Uterus (tissue), 4 donors: ENCODE measurements around the gene GPR132. TPM values are rescaled to one million over a fixed set of nuclear protein-coding genes. Genes with fewer than 3 reads are reported as not detected.
"Not testable (repeated sequence)": the region's sequence is repeated elsewhere in the genome, so short reads cannot be mapped to it uniquely, and the experiment has no call there.

ENCODE experiments used
- DNase-seq, 2 donors: peaks; one replicate each; pipeline ENCODE4 v3.0.0-alpha.2; 2019 to 2020
- H3K27ac ChIP-seq, 2 donors: fragments of 200-600 bp; sonication (generic); 1 replicate in 1 of 2; 2 replicates in 1 of 2; pipeline ENCODE4 v1.5.1; 2016 to 2018
- H3K27me3 ChIP-seq, 2 donors: fragments of 200-600 bp; sonication (generic); one replicate each; pipeline ENCODE4 v1.5.1; 2018 to 2019; ENCODE audit warnings: control low read depth in 1 of 2
- H3K36me3 ChIP-seq, 2 donors: fragments of 200-600 bp; sonication (generic); one replicate each; pipeline ENCODE4 v1.5.1; 2019; ENCODE audit warnings: control low read depth in 1 of 2
- H3K4me1 ChIP-seq, 2 donors: fragments of 200-600 bp; sonication (generic); one replicate each; pipeline ENCODE4 v1.5.1; 2018 to 2019; ENCODE audit warnings: control low read depth in 1 of 2
- H3K4me3 ChIP-seq, 2 donors: fragments of 200-600 bp; sonication (generic); 1 replicate in 1 of 2; 2 replicates in 1 of 2; pipeline ENCODE4 v1.5.1; 2018 to 2019; ENCODE audit warnings: mild to moderate bottlenecking in 1 of 2
- H3K9me3 ChIP-seq, 2 donors: fragments of 200-600 bp; sonication (generic); one replicate each; pipeline ENCODE4 v1.5.1; 2019; ENCODE audit warnings: control low read depth in 1 of 2
- POLR2A ChIP-seq, 2 donors: fragments of 450-650 bp; IDR thresholded peaks; one replicate each; pipeline ENCODE4 v1.6.1; 2016; ENCODE audit warnings: antibody characterized with exemption in 2 of 2, mild to moderate bottlenecking in 1 of 2, moderate library complexity in 1 of 2
- intact Hi-C: fragments of 100-400 bp; cut with DNase I; formaldehyde crosslinking; loops from one replicate; pipeline ENCODE4 v1.15.1; 2023; ENCODE audit warnings: low total_unique reads
- total RNA-seq, 4 donors: library from RNA; depleted of rRNA in 3 of 4; stranded (reverse); fragments of >200 nt in 3 of 4; gene quantifications; one replicate each; pipeline versions ENCODE4 v1.1.0 to v1.2.4, GENCODE V29; 2014 to 2023
- TF ChIP-seq, protein P1 (sequence below), 4 experiments: fragments of 200-600 bp in 2 of 4; fragments of 450-650 bp in 2 of 4; sonication (generic) in 2 of 4; IDR thresholded peaks; one replicate each; pipeline ENCODE4 v1.5.1; 2016 to 2019; ENCODE audit warnings: antibody characterized with exemption in 4 of 4, mild to moderate bottlenecking in 2 of 4, moderate library complexity in 1 of 4
- donor health status: DM: yes; HTN: yes; CAD: no.

GPR132 gene
- total RNA-seq, 4 donors from 2014 or later: 1.7 to 3.7 TPM; not detected in 2

GRCh38 chr14:105067969-105068301, 2.7 kb upstream of the GPR132 start:
- no peak overlapping the region for H3K4me3 ChIP-seq
- TF ChIP-seq POLR2A (IDR thresholded peaks at IDR 0.05): no peak
- TF ChIP-seq, protein P1, sequence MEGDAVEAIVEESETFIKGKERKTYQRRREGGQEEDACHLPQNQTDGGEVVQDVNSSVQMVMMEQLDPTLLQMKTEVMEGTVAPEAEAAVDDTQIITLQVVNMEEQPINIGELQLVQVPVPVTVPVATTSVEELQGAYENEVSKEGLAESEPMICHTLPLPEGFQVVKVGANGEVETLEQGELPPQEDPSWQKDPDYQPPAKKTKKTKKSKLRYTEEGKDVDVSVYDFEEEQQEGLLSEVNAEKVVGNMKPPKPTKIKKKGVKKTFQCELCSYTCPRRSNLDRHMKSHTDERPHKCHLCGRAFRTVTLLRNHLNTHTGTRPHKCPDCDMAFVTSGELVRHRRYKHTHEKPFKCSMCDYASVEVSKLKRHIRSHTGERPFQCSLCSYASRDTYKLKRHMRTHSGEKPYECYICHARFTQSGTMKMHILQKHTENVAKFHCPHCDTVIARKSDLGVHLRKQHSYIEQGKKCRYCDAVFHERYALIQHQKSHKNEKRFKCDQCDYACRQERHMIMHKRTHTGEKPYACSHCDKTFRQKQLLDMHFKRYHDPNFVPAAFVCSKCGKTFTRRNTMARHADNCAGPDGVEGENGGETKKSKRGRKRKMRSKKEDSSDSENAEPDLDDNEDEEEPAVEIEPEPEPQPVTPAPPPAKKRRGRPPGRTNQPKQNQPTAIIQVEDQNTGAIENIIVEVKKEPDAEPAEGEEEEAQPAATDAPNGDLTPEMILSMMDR (IDR thresholded peaks at IDR 0.05): no peak
- H3K4me1 ChIP-seq: no peaks in the 10 kb centered on the region
- no peak for DNase-seq
- H3K27me3 ChIP-seq: peaks cover 0 to 17% of the 10 kb centered on the region in 2 donors
- no peaks in the 10 kb centered on the region for H3K9me3 ChIP-seq
- intact Hi-C loops: no loop called here
- no peaks in the 10 kb centered on the region for H3K36me3 ChIP-seq
- no peak overlapping the region for H3K27ac ChIP-seq

DNA sequence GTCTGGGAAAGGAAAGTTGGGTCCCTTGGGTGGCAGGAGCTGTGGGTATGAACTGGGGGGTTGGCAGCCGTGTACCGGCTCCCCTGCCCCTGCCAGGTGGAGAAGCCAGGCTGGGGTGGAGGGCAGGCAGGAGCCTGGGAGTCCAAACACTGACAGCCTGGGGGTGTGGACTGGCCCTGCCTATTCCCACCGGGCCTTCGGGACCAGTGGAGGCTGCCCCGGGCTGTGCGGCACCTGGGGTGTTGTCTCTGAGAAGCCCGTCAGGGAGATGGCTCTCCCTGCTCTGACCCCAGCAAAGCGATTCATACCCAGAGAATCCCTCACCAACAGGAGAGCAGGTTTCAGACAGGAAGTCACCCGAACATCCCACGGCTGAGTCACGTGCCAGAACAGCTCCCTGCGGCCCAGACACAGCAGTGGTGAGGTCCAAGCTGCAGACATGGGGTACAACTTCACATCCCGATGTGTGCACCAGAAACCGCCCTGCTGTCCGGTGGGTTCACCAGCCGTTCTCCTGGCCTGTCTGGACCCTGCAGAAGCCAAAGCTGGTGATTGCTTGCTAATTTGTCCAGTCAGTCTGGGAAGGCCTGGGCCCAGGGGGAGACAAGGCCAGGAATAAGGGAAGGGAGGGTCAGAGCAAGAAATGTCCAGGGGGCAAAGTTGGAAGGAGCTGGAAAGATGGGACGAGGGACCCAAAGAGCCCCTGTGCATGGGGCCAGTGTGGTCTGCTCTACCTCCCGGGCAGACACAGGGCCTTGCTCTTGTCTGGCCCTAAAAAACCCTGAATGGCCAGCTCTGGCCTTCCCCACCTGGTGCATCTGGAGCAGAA, 2.1 kb upstream of the GPR132 start:
- DNase-seq: no peak
- TF ChIP-seq POLR2A (IDR thresholded peaks at IDR 0.05): no peak
- TF ChIP-seq, protein P1 (IDR thresholded peaks at IDR 0.05): no peak
- H3K9me3 ChIP-seq: no peaks in the 10 kb centered on the region
- H3K27me3 ChIP-seq: peaks cover 0 to 17% of the 10 kb centered on the region in 2 donors
- intact Hi-C loops: no loop called here
- no peaks in the 10 kb centered on the region for H3K36me3 ChIP-seq
- H3K4me1 ChIP-seq: no peaks in the 10 kb centered on the region
- no peak overlapping the region for H3K27ac ChIP-seq
- no peak overlapping the region for H3K4me3 ChIP-seq

GRCh38 chr14:105066240-105067071, 1.2 kb upstream of the GPR132 start:
- DNase-seq: no peak
- Histone ChIP-seq H3K4me1 (no peaks in the 10 kb centered on the region), H3K36me3 (no peaks in the 10 kb centered on the region), H3K27me3 (peaks cover 0 to 13% of the 10 kb centered on the region in 2 donors), H3K9me3 (no peaks in the 10 kb centered on the region), H3K4me3 (no peak overlapping the region), H3K27ac (no peak overlapping the region)
- TF ChIP-seq, protein P1 (IDR thresholded peaks at IDR 0.05): no peak
- TF ChIP-seq POLR2A (IDR thresholded peaks at IDR 0.05): no peak
- intact Hi-C loops: no loop called here

DNA sequence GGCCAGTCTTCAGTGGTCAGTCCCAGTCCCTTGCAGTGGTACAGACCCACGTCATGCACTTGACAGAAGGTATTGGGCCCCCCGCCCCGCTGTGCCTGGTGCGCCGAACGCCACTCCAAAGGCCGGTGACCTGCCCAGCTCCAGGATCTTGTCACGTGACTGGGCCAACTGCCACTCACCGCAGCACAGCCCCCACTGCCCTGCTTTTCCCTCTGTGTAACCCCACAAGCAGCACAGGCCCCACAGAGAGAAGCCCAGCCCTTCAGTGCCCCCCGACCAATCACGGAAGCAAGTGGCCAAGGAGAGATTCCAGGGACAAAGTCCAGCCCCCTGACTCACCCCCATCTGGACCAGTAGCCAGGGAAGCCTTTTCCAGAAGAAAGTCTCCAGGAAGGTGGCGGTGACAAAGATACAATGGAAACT, 498 bp downstream of the GPR132 start:
- Histone ChIP-seq H3K4me1 (no peaks in the 10 kb centered on the region), H3K36me3 (no peaks in the 10 kb centered on the region), H3K27me3 (no peaks in the 10 kb centered on the region), H3K9me3 (no peaks in the 10 kb centered on the region), H3K27ac (no peak overlapping the region), H3K4me3 (no peak overlapping the region)
- no peak for DNase-seq
- TF ChIP-seq POLR2A (IDR thresholded peaks at IDR 0.05): no peak
- TF ChIP-seq, protein P1 (IDR thresholded peaks at IDR 0.05): no peak
- intact Hi-C loops: no loop called here

- DNase-seq: no peak
- intact Hi-C loops: no loop called here
- H3K4me3 ChIP-seq: no peak overlapping the region
- no peak for TF ChIP-seq POLR2A (IDR thresholded peaks at IDR 0.05)
- TF ChIP-seq, protein P1 (IDR thresholded peaks at IDR 0.05): no peak
- H3K27ac ChIP-seq: no peak overlapping the region
- no peaks in the 10 kb centered on the region for H3K36me3 ChIP-seq
- H3K4me1 ChIP-seq: no peaks in the 10 kb centered on the region
- no peaks in the 10 kb centered on the region for H3K9me3 ChIP-seq
- H3K27me3 ChIP-seq: no peaks in the 10 kb centered on the region
These were observed 1.2 kb downstream of the GPR132 start for GRCh38 chr14:105064001-105064400.

GRCh38 chr14:105063506-105063905, 1.7 kb downstream of the GPR132 start:
- H3K27me3 ChIP-seq, H3K27ac ChIP-seq, intact Hi-C loops, H3K36me3 ChIP-seq, H3K4me3 ChIP-seq, H3K4me1 ChIP-seq, H3K9me3 ChIP-seq, DNase-seq: not testable (repeated sequence)
